ENCODE results near the gene ID4. TPM values are rescaled to one million over a fixed set of nuclear protein-coding genes. Genes with fewer than 3 reads are reported as not detected.

Gene ID4
- total RNA-seq, 1 donor = 29.7 TPM

DNA sequence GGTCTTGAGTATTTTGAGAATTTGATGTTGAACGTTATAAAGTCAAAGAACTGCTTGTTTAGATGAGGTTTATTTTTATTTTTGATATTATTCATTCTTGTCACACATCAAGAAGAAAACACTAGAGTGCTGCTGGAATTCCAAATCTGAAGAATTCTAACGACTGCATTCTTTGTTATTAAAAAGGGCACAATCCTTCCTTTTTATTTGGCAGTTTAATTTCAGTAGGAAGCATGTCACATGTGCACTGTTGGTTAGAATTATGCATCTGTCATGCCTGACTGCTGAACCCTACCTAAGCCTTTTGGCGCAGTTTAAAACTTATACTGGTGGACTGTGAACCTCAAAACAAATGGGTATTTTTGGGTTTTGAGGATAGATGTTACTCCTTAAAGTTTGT is 4.0 kb downstream of the ID4 start:
- Histone ChIP-seq H3K27me3 (ENCODE audit: insufficient read depth, low read length) (no peaks in the 10 kb centered on the region), H3K27ac (ENCODE audit: low read depth, low read length) (peak overlapping the region; percentile 28), H4K20me1 (ENCODE audit: insufficient read depth, low read length) (peaks cover 5% of the 10 kb centered on the region), H3K4me1 (ENCODE audit: insufficient read depth, low read length) (peaks cover 18% of the 10 kb centered on the region), H3K9me3 (ENCODE audit: low read depth, low read length) (no peaks in the 10 kb centered on the region), H3K4me2 (ENCODE audit: insufficient read depth, low read length) (no peak overlapping the region), H3K4me3 (ENCODE audit: insufficient read depth, low read length) (no peak overlapping the region), H2AFZ (ENCODE audit: low read length) (no peak overlapping the region), H3K36me3 (ENCODE audit: insufficient read depth, low read length) (no peaks in the 10 kb centered on the region), H3K79me2 (ENCODE audit: insufficient read depth, low read length) (peaks cover 19% of the 10 kb centered on the region)
- DNase-seq (ENCODE audit: insufficient read length, low spot score, missing footprints) = no peak
- TF ChIP-seq CTCF (IDR thresholded peaks at IDR 0.05; ENCODE audit: extremely low read depth, low read depth, low read length) = no peak

GRCh38 chr6:19842030-19842615 is 5.0 kb downstream of the ID4 start:
- peaks cover 14% of the 10 kb centered on the region for H3K4me1 ChIP-seq (ENCODE audit: insufficient read depth, low read length)
- H3K27me3 ChIP-seq (ENCODE audit: insufficient read depth, low read length) = no peaks in the 10 kb centered on the region
- no peaks in the 10 kb centered on the region for H3K9me3 ChIP-seq (ENCODE audit: low read depth, low read length)
- H3K36me3 ChIP-seq (ENCODE audit: insufficient read depth, low read length) = no peaks in the 10 kb centered on the region
- DNase-seq (ENCODE audit: insufficient read length, low spot score, missing footprints) = no peak
- H4K20me1 ChIP-seq (ENCODE audit: insufficient read depth, low read length) = peaks cover 5% of the 10 kb centered on the region
- H2AFZ ChIP-seq (ENCODE audit: low read length) = no peak overlapping the region
- peak overlapping the region; percentile 28 for H3K27ac ChIP-seq (ENCODE audit: low read depth, low read length)
- no peak for TF ChIP-seq CTCF (IDR thresholded peaks at IDR 0.05; ENCODE audit: extremely low read depth, low read depth, low read length)
- H3K79me2 ChIP-seq (ENCODE audit: insufficient read depth, low read length) = peaks cover 19% of the 10 kb centered on the region
- no peak overlapping the region for H3K4me3 ChIP-seq (ENCODE audit: insufficient read depth, low read length)
- H3K4me2 ChIP-seq (ENCODE audit: insufficient read depth, low read length) = no peak overlapping the region

DNA sequence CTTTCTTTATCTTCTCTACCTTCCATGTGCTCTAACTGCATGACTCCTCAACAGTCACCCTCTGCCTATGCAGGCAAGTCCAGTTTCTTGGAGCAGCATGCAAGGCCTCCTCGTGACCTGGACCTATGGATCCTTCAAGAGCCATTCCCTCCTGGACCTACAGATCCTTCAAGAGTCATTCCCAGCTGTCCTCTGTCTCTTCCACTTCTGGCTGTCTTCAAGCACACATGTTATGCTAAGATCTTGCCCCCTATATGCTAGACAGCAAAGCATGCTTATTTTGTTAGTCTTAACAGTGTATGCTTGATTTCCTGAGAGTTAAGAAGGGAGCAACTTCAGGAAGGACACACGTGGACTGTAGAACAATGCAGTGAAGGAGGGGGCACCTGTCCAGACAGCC is 7.5 kb downstream of the ID4 start:
- no peaks in the 10 kb centered on the region for H3K36me3 ChIP-seq (ENCODE audit: insufficient read depth, low read length)
- no peaks in the 10 kb centered on the region for H3K9me3 ChIP-seq (ENCODE audit: low read depth, low read length)
- no peak for TF ChIP-seq CTCF (IDR thresholded peaks at IDR 0.05; ENCODE audit: extremely low read depth, low read depth, low read length)
- no peak overlapping the region for H2AFZ ChIP-seq (ENCODE audit: low read length)
- H3K4me3 ChIP-seq (ENCODE audit: insufficient read depth, low read length) = no peak overlapping the region
- H3K79me2 ChIP-seq (ENCODE audit: insufficient read depth, low read length) = peaks cover 3% of the 10 kb centered on the region
- peak overlapping the region; percentile 83 for H3K27ac ChIP-seq (ENCODE audit: low read depth, low read length)
- H3K4me2 ChIP-seq (ENCODE audit: insufficient read depth, low read length) = no peak overlapping the region
- H4K20me1 ChIP-seq (ENCODE audit: insufficient read depth, low read length) = no peaks in the 10 kb centered on the region
- no peaks in the 10 kb centered on the region for H3K27me3 ChIP-seq (ENCODE audit: insufficient read depth, low read length)
- H3K4me1 ChIP-seq (ENCODE audit: insufficient read depth, low read length) = peaks cover 17% of the 10 kb centered on the region
- no peak for DNase-seq (ENCODE audit: insufficient read length, low spot score, missing footprints)

DNA sequence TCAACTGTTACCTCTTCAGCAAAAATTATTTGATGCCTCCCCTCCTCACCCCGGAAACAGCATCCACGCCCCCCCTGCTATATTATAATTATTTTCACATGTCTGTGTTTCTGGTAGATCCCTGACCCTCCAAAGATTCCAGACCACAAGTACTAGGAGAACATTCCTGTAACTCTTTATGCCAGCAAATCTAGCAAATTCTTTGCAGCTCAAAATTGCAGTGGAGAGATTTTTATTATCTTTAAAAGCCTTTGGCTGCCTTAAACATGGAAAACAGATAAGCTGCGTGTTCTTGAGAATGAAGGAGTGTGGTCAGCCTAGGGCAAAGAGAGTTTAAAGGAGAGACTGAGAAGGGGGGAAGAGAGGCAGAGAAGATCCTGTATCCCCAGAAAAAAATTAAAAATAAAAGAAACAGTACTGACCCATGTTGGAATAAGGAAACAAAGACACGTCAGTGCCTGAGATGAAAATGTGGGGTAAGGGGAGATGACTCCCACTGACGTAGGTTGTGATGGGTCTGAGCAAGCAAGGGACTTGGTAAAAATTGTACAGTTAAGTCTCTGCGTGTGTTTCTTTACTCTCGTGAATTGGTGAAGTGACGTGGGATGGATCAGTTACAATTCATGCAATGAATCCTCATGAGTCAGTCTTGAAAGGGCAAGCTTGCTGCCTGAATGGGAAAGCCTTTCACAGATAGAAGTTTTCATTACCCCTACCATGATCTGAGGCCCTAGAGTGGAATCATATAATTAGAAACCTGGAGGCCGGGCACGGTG is 8.3 kb downstream of the ID4 start:
- Histone ChIP-seq H4K20me1 (ENCODE audit: insufficient read depth, low read length) (no peaks in the 10 kb centered on the region), H3K79me2 (ENCODE audit: insufficient read depth, low read length) (no peaks in the 10 kb centered on the region), H2AFZ (ENCODE audit: low read length) (no peak overlapping the region), H3K4me1 (ENCODE audit: insufficient read depth, low read length) (peaks cover 18% of the 10 kb centered on the region), H3K27ac (ENCODE audit: low read depth, low read length) (peak overlapping the region; percentile 83), H3K9me3 (ENCODE audit: low read depth, low read length) (no peaks in the 10 kb centered on the region), H3K36me3 (ENCODE audit: insufficient read depth, low read length) (no peaks in the 10 kb centered on the region), H3K27me3 (ENCODE audit: insufficient read depth, low read length) (no peaks in the 10 kb centered on the region), H3K4me2 (ENCODE audit: insufficient read depth, low read length) (peak overlapping the region; percentile 45), H3K4me3 (ENCODE audit: insufficient read depth, low read length) (no peak overlapping the region)
- peak; percentile 80 for DNase-seq (ENCODE audit: insufficient read length, low spot score, missing footprints)
- TF ChIP-seq CTCF (IDR thresholded peaks at IDR 0.05; ENCODE audit: extremely low read depth, low read depth, low read length) = no peak

Data from osteoblast (primary cell).